HG02588 (cell line): ENCODE data around the gene RPL7A.
"Not testable (repeated sequence)": the region's sequence is repeated elsewhere in the genome, so short reads cannot be mapped to it uniquely, and the experiment has no call there.

ENCODE experiments used
- ATAC-seq: cut with Tn5 transposase; IDR thresholded peaks from one replicate; pipeline ENCODE4 v1.9.1; 2021; ENCODE audit warnings: mild to moderate bottlenecking, moderate library complexity; ENCODE audit not compliant: unreplicated experiment

The RPL7A gene

DNA sequence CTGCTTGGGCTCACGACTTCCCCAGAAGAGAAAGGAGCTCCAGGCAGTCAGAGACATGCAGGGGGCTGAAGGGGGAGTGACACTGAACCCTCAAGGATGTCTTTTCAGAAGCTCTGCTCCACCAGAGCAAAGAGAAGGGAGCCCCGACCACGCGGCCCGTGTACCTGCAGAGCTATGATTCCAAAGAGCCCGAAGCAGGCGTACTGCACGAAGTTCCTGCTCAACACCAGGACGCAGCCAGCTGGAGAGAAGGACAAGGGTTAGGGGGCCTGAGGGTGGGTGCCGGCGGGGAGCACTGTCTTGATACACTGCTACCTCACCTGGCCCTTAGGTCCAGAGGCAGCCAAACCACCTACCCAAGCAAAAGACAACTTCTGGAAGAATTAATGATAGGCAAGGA is 18.4 kb downstream of the RPL7A start:
- ATAC-seq: no peak

- ATAC-seq: no peak
These were observed 19.2 kb downstream of the RPL7A start for GRCh38 chr9:133367221-133367620.

- ATAC-seq: no peak
These were observed 19.8 kb downstream of the RPL7A start for GRCh38 chr9:133367778-133368177.

DNA sequence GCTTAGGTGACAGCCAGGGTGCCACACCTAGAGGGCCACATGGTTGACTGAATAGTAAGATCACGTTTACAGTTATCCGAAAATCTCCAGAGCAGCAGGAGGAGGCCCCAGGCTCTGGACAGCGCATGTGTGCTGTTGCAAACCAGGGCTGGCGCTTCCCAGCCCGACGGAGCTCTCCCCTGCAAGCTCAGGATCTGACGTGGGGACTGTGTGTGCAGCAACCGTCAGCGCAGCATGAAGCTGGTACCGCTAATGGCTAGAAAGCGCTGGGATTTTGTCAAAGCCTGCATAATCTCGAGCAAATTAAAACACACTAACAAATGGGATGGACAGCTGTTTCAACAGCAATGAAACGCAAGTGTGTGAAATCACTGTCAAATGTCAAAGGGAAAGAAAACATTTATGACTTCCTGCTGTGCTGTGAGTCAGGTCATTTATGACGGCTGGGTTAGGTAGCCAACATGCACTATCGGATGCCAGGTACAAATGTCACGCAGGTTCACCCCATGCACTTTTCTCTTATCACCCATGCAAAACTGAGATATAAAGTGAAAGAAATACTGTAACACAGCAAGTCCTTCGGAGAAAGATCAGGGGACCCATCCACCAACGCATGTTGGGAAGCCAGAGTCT is 20.3 kb downstream of the RPL7A start:
- no peak for ATAC-seq

DNA sequence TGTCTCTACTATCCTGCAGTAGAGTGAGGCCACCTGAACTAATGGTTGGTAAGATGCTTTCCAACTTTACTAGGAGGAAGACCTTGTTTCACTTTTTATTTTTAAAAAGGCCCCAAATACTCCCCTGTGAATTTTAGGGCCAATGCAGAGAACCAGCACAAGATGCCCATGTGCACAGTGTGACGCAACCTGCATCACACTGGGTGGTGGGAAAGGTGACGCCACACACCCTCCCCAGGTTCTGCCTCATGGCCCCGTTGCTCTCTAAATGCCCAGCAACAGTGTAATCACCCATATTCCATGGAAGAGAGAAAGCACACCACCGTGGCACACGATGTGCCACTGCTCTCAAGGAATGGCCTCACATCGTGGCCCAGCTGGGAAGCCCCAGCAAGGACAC is 21.4 kb downstream of the RPL7A start:
- no peak for ATAC-seq

- no peak for ATAC-seq
These were observed 21.9 kb downstream of the RPL7A start for GRCh38 chr9:133369933-133370332.

- no peak for ATAC-seq
These were observed 22.7 kb downstream of the RPL7A start for GRCh38 chr9:133370685-133371084.

GRCh38 chr9:133371261-133371711 is 23.3 kb downstream of the RPL7A start:
- ATAC-seq: no peak

DNA sequence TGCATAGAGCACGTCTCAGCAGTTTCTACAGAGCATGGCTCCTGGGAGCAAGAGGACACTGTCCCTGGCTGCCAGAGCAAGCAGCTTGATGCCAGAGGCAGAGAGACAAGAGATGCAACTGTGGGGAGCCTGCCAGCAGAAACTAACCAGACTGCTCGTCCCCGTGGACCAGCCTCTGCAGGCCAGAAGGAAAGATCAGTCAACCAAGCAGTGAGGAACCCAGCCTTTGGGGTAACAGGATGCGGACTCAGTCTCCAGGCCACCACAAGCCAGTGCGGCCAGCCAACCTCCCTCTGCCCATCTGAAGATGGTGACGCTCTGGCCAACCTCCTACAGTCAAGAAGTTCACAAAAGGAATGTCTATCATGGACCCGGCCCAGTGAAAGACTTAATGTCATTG is 24.1 kb downstream of the RPL7A start:
- ATAC-seq: no peak

DNA sequence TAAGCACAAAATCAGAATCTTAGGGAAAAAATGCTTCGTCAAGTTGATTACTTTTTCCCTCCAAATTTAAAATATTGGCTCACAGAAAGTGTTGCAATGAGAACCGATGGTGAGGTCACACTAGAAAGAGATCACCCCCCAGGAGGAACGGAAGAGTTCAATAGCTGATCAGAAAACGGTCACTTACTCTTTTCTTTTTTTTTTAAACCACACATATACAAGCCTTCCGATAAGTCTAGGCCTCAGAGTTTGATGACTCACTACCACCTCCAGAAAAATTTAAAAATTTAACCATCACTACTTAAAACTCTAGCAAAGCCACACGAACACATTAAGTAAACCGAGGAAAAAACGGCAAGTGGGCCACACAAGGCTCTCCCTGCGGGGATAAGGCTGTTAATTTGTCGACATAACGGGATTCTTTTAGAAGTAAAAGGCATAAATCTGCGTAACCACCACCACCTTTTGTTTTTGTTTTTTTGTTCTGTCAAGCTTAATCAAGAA is 26.6 kb downstream of the RPL7A start:
- no peak for ATAC-seq

- ATAC-seq: no peak
These were observed 27.2 kb downstream of the RPL7A start for GRCh38 chr9:133375116-133375723.

- peak; percentile 88 for ATAC-seq
These were observed 28.0 kb downstream of the RPL7A start, which contains the start of the genes STKLD1 and SURF4 for GRCh38 chr9:133375724-133376654. TSS of gene STKLD1 (plus strand) at chr9:133376366. CDS start at chr9:133376474, 108 bp downstream. TSS of gene SURF4 (minus strand) at chr9:133376060. CDS start at chr9:133375969, 91 bp downstream.

DNA sequence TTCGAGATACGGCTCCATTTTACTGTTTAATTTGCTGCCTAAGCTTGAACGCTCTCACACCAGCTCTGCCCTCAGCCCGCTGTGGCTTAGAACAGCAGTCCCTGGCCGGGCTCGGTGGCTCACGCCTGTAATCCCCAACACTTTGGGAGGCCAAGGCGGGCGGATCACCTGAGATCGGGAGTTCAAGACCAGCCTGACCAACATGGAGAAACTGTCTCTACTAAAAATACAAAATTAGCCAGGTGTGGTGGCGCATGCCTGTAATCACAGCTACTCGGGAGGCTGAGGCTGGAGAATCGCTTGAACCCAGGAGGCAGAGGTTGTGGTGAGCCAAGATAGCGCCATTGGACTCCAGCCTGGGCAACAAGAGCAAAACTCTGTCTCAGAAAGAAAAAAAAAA is 29.3 kb downstream of the RPL7A start:
- not testable (repeated sequence) for ATAC-seq

DNA sequence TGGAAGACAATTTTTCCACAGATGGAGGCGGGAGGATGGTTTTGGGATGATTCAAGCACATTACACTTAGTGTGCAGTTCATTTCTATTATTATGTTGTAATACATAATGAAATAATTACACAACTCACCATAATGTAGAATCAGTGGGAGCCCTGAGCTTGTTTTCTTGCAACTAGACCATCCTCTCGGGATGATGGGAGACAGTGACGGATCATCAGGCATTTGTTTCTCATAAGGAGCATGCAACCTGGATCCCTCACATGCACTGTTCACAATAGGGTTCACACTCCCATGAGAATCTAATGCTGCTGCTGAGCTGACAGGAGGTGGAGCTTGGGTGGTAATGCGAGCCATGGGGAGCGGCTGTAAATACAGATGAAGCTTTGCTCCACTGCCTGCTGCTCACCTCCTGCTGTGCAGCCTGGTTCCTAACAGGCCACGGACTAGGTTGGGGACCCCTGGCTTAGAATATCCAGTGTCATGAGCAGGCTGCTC is 29.8 kb downstream of the RPL7A start:
- no peak for ATAC-seq

DNA sequence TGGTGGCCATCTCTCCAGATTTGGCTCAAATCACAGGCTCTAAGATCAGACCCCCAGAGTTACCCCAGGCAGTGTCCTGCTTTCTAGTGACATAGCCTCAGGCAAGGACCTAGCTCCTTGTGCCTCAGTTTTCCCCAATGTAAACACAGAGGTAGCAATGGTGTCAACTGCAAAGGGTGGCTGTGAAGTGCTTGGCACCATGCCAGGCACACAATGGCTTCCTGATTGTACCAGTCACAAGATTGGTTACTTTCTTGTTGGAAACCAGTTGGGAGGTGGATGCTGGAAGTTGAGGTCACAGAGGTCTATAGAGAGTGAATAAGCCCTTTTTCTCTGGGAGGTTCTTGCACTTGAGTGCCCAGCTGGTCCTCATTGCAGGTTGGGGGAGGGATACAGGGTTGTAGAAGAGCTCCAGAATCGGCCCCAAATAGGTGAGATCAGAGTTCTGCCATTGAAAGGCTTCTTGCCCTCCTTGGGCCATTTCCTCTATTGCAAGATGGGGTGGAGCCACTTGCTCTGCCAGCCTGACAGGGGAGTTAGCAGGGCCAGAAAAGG is 30.5 kb downstream of the RPL7A start:
- no peak for ATAC-seq

DNA sequence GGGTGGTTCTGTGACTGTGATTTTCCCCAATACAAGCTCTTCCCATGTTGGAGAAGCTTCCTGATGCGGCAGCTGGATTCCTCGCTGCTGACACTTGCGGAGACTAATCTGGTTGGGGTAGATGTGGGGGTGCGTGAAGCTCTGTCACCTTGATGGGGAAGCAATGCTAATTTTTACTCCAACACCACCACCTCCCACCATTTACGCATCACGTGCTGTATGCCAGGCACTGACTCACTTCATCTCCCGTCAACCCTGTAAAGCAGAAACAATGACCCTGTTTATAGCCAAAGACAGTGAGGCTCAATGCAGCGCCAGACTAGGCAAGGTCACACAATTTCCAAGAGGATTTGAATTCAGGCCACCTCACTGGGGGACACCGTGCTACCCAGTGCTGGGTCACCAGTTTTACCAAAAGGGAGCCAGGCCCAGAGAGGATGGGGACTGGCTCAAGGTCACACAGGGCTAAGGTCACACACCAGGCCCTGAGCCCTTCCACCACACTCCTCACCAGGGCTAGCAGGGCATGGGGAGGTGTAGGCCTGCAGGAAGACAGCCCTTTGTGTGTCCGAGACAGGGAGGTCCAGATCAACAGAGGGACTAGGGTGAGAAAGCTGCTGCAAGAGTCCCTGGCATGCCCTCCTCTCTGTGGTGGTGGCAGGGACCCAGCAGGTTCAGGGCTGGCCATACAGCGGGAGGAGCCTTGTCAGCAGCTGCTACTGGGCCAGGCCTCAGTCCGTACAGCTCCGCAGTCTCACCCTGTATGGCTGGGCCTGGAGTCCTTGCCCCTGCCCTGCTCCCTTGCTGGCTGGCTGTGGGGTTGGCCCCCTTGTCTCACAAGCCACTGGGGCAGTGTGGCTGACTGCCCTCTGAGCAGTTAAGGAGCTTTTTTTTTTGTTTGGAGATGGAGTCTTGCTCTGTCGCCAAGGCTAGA is 31.4 kb downstream of the RPL7A start:
- ATAC-seq: no peak

DNA sequence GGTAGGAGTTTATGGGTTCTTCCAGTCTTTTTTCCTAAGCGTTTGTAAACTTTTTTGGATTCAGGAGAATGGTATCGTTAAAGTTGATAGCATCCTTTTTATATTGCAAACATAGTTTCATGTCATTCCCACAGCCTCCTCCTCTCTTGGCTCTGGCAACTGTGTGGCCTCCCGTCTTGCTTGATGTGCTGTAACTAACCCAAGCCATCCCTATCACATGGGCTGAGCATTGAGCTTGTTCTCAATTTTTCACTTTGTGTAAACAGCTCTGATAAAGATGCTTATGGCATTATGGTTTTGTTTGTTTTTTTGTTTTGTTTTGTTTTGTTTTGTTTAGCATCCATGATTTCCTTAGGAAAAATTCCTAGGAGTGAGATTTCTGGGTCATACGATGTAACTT is 32.7 kb downstream of the RPL7A start:
- no peak for ATAC-seq

GRCh38 chr9:133382507-133383141 is 34.6 kb downstream of the RPL7A start:
- ATAC-seq: no peak

DNA sequence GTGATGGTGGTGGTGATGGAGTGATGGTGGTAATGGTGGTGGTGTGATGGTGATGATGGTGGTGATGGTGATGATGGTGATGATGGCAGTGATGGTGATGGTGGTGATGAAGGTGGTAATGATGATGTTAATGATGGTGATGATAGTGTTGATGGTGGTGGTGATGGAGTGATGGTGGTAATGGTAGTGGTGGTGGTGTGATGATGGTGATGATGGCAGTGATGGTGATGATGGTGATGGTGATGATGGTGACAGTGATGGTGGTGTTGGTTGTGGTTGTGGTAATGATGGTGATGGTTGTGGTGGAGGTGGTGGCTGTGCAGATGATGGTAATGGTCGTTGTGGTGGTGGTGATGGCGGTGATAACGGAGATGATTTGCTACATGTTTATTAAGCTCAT is 35.4 kb downstream of the RPL7A start:
- no peak for ATAC-seq
